ENCODE data around the gene CYP3A7. TPM values are rescaled to one million over a fixed set of nuclear protein-coding genes. Genes with fewer than 3 reads are reported as not detected.

Gene CYP3A7
- total and polyA plus RNA-seq, 2 donors (not counting 1 experiment from before 2014, with no cell fraction given) = not detected

GRCh38 chr7:99766484-99767099 is 31.6 kb upstream of the CYP3A7 start:
- CTCF ChIA-PET = no interaction called here
- POLR2A ChIA-PET = no interaction called here
- Histone ChIP-seq H3K79me2 (ENCODE audit: control insufficient read depth, insufficient read depth, low read length) (no peaks in the 10 kb centered on the region), H3K27ac (ENCODE audit: low read length in 2 of 2) (no peak overlapping the region), H3K4me1 (ENCODE audit: control insufficient read depth in 2 of 2, insufficient read depth in 2 of 2, low read length in 2 of 2) (peaks cover 11 to 16% of the 10 kb centered on the region in 2 donors), H3K9ac (ENCODE audit: low read length) (no peak overlapping the region), H3K4me3 (ENCODE audit: control extremely low read depth in 1 of 5, extremely low read depth in 1 of 5, insufficient read depth in 1 of 5, low read depth in 2 of 5, low read length in 4 of 5) (no peak overlapping the region), H3K9me3 (ENCODE audit: control extremely low read depth in 1 of 3, control insufficient read depth in 2 of 3, insufficient read depth in 1 of 3, low read length in 2 of 3) (peaks cover 0 to 6% (median 4%) of the 10 kb centered on the region in 3 donors), H4K20me1 (ENCODE audit: control insufficient read depth, insufficient read depth, low read length, poor library complexity, severe bottlenecking) (no peaks in the 10 kb centered on the region), H2AFZ (ENCODE audit: insufficient read depth, low read depth, low read length, poor library complexity, severe bottlenecking) (no peak overlapping the region), H3K27me3 (replicated peaks in 1 of 4; ENCODE audit: control extremely low read depth in 1 of 4, control insufficient read depth in 3 of 4, insufficient read depth in 4 of 4, low read length in 3 of 4) (peaks cover 0 to 70% (median 43%) of the 10 kb centered on the region in 4 experiments), H3K36me3 (replicated peaks in 1 of 2; ENCODE audit: control extremely low read depth in 1 of 2, control insufficient read depth in 1 of 2, extremely low read depth in 1 of 2, insufficient read depth in 2 of 2, low read length in 1 of 2) (no peaks in the 10 kb centered on the region), H3K4me2 (replicated peaks; ENCODE audit: low read depth, low read length, poor library complexity, severe bottlenecking) (no peak overlapping the region)
- H3K4me3 Mint-ChIP-seq = no peak overlapping the region
- peaks cover 79% of the 10 kb centered on the region for H3K27me3 Mint-ChIP-seq
- H3K27ac Mint-ChIP-seq = no peak overlapping the region
- H3K4me1 Mint-ChIP-seq = peaks cover 18% of the 10 kb centered on the region
- no peak for DNase-seq
- 100% methylated on average over 1 of the region's 3 CpGs for WGBS (ENCODE audit: insufficient coverage)
- no peak for TF ChIP-seq CTCF (IDR thresholded peaks at IDR 0.05)
- TF ChIP-seq EZH2 (IDR thresholded peaks at IDR 0.05; ENCODE audit: borderline replicate concordance, insufficient read depth, low read depth, low read length, poor library complexity, severe bottlenecking) = no peak
- ATAC-seq (ENCODE audit: low read depth) = no peak
- intact Hi-C loops (cut with micrococcal nuclease) = no loop called here
- H3K9me3 Mint-ChIP-seq (ENCODE audit: insufficient read depth) = peaks cover 1% of the 10 kb centered on the region

GRCh38 chr7:99764478-99764877 is 29.5 kb upstream of the CYP3A7 start:
- Histone ChIP-seq H3K4me3 (ENCODE audit: control extremely low read depth in 1 of 5, extremely low read depth in 1 of 5, insufficient read depth in 1 of 5, low read depth in 2 of 5, low read length in 4 of 5) (no peak overlapping the region), H3K9me3 (ENCODE audit: control extremely low read depth in 1 of 3, control insufficient read depth in 2 of 3, insufficient read depth in 1 of 3, low read length in 2 of 3) (no peaks in the 10 kb centered on the region), H3K79me2 (ENCODE audit: control insufficient read depth, insufficient read depth, low read length) (no peaks in the 10 kb centered on the region), H2AFZ (ENCODE audit: insufficient read depth, low read depth, low read length, poor library complexity, severe bottlenecking) (no peak overlapping the region), H3K27ac (ENCODE audit: low read length in 2 of 2) (no peak overlapping the region), H3K36me3 (replicated peaks in 1 of 2; ENCODE audit: control extremely low read depth in 1 of 2, control insufficient read depth in 1 of 2, extremely low read depth in 1 of 2, insufficient read depth in 2 of 2, low read length in 1 of 2) (no peaks in the 10 kb centered on the region), H3K9ac (ENCODE audit: low read length) (no peak overlapping the region), H3K4me1 (ENCODE audit: control insufficient read depth in 2 of 2, insufficient read depth in 2 of 2, low read length in 2 of 2) (peaks cover 11 to 16% of the 10 kb centered on the region in 2 donors), H3K27me3 (replicated peaks in 1 of 4; ENCODE audit: control extremely low read depth in 1 of 4, control insufficient read depth in 3 of 4, insufficient read depth in 4 of 4, low read length in 3 of 4) (peaks cover 0 to 55% (median 35%) of the 10 kb centered on the region in 4 experiments), H3K4me2 (replicated peaks; ENCODE audit: low read depth, low read length, poor library complexity, severe bottlenecking) (no peak overlapping the region), H4K20me1 (ENCODE audit: control insufficient read depth, insufficient read depth, low read length, poor library complexity, severe bottlenecking) (no peaks in the 10 kb centered on the region)
- TF ChIP-seq CTCF (IDR thresholded peaks at IDR 0.05) (no peak), EZH2 (IDR thresholded peaks at IDR 0.05; ENCODE audit: borderline replicate concordance, insufficient read depth, low read depth, low read length, poor library complexity, severe bottlenecking) (no peak)
- Mint-ChIP-seq H3K9me3 (ENCODE audit: insufficient read depth) (no peaks in the 10 kb centered on the region), H3K4me1 (peaks cover 18% of the 10 kb centered on the region), H3K27me3 (peaks cover 66% of the 10 kb centered on the region), H3K27ac (no peak overlapping the region), H3K4me3 (no peak overlapping the region)
- DNase-seq (no peak), ATAC-seq (ENCODE audit: low read depth) (no peak)
- ChIA-PET CTCF (no interaction called here), POLR2A (no interaction called here)
- intact Hi-C loops (cut with micrococcal nuclease) = no loop called here
- 56% methylated on average over 1 of the region's 3 CpGs for WGBS (ENCODE audit: insufficient coverage)

All from B cell (primary cell).